Naive B cell (primary cell): Measurements from ENCODE around the gene PIGH. TPM values are rescaled to one million over a fixed set of nuclear protein-coding genes. Genes with fewer than 3 reads are reported as not detected.
"Not testable (repeated sequence)": the region's sequence is repeated elsewhere in the genome, so short reads cannot be mapped to it uniquely, and the experiment has no call there.

ENCODE experiments used
- ATAC-seq, 2 donors: fragments of 150-1000 bp; cut with Tn5 transposase; 2 replicates each; pipeline ENCODE4 v1.10.0; 2021; ENCODE audit warnings: low read depth in 2 of 2, mild to moderate bottlenecking in 2 of 2, moderate library complexity in 2 of 2
- DNase-seq: peaks from one replicate; pipeline ENCODE4 v3.0.0; 2022
- H3K27ac Mint-ChIP-seq, 6 donors: one replicate each; pipeline ENCODE4 v1.8.0; 2020 to 2022; ENCODE audit warnings: mild to moderate bottlenecking in 6 of 6, mixed read lengths in 6 of 6, moderate library complexity in 5 of 6, inconsistent platforms in 2 of 6
- H3K27me3 Mint-ChIP-seq, 3 donors: one replicate each; pipeline ENCODE4 v1.8.0; 2021 to 2022; ENCODE audit warnings: mixed read lengths in 3 of 3, mild to moderate bottlenecking in 1 of 3
- H3K36me3 Mint-ChIP-seq, 2 donors: one replicate each; pipeline ENCODE4 v1.8.0; 2020 to 2022; ENCODE audit warnings: mixed read lengths in 2 of 2, inconsistent platforms in 1 of 2, mild to moderate bottlenecking in 1 of 2
- H3K4me1 Mint-ChIP-seq, 3 donors: one replicate each; pipeline ENCODE4 v1.8.0; 2020 to 2022; ENCODE audit warnings: mixed read lengths in 3 of 3, inconsistent platforms in 1 of 3, mild to moderate bottlenecking in 1 of 3, moderate library complexity in 1 of 3
- H3K4me3 Mint-ChIP-seq, 8 donors: one replicate each; pipeline ENCODE4 v1.8.0; 2020 to 2022; ENCODE audit warnings: mild to moderate bottlenecking in 8 of 8, mixed read lengths in 8 of 8, moderate library complexity in 8 of 8, inconsistent platforms in 2 of 8
- H3K9me3 Mint-ChIP-seq, 7 donors: one replicate each; pipeline ENCODE4 v1.8.0; 2020 to 2022; ENCODE audit warnings: mixed read lengths in 7 of 7, mild to moderate bottlenecking in 5 of 7, inconsistent platforms in 2 of 7, moderate library complexity in 1 of 7
- polyA plus RNA-seq, 6 donors: library from polyadenylated mRNA; unstranded; fragments of 300-500 nt; fragmentation: Illumina TruSeq; gene quantifications; one replicate each; pipeline ENCODE4 v1.2.3, GENCODE V29; 2021; ENCODE audit warnings: low read depth in 6 of 6

Gene PIGH
- polyA plus RNA-seq, 6 donors from 2014 or later: 26.2 to 48.4 (median 38.6) TPM

DNA sequence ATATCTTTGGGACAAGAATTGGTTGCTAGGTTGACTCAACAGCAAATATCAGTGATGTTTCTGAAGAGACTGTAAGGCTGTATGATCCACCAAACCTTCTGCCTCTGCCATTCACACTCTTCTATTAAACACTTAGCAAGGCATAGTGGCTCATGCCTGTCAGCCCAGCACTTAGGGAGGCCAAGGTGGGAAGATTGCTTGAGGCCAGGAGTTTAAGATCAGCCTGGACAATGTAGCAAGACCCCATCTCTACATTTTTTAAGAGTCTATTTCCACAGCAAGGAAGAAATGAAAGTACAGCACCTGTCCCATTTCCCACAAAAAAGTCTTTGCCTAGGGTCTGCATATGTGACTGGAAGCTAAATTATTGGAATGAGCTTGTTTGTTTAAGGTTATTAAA is 27.5 kb upstream of the PIGH start:
- Mint-ChIP-seq H3K4me1 (peaks cover 0 to 5% (median 0%) of the 10 kb centered on the region in 3 donors), H3K36me3 (no peaks in the 10 kb centered on the region)

DNA sequence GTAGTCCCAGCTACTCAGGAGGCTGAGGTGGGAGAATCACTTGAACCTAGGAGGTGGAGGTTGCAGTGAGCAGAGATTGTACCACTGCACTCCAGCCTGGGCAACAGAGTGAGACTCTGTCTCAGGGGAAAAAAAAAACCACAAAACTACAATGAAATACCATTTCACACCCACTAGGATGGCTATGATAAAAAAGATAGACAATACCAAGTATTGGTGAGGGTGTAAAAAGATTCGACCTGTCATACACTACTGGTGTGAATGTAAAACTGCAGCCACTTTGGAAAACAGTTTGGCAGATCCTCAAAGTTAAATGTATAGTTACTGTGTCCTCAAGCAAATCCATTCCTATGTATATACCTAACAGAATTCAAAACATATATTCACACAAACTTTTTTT is 26.1 kb upstream of the PIGH start:
- H3K27me3 Mint-ChIP-seq, H3K9me3 Mint-ChIP-seq, DNase-seq, H3K4me3 Mint-ChIP-seq, H3K36me3 Mint-ChIP-seq, H3K4me1 Mint-ChIP-seq: not testable (repeated sequence)
- peak in 1 of 2 donors; percentile 28 for ATAC-seq
- H3K27ac Mint-ChIP-seq: peak overlapping the region in 1 of 6 donors; percentile 54

More for the DNA sequence above, 27.5 kb upstream of the PIGH start:
- no peak overlapping the region for H3K27ac Mint-ChIP-seq
- DNase-seq: no peak
- no peaks in the 10 kb centered on the region for H3K27me3 Mint-ChIP-seq
- no peaks in the 10 kb centered on the region for H3K9me3 Mint-ChIP-seq
- no peak overlapping the region for H3K4me3 Mint-ChIP-seq
- ATAC-seq: no peak

- Mint-ChIP-seq H3K36me3 (no peaks in the 10 kb centered on the region), H3K4me3 (peak overlapping the region in 1 of 8 donors; percentile 56), H3K27ac (no peak overlapping the region), H3K27me3 (no peaks in the 10 kb centered on the region), H3K4me1 (peaks cover 20 to 24% (median 21%) of the 10 kb centered on the region in 3 donors), H3K9me3 (no peaks in the 10 kb centered on the region)
- DNase-seq (no peak), ATAC-seq (no peak)
Measured at GRCh38 chr14:67623114-67623513, 23.0 kb upstream of the PIGH start.

GRCh38 chr14:67622675-67623074 is 22.6 kb upstream of the PIGH start:
- Mint-ChIP-seq H3K4me1 (peaks cover 20 to 24% (median 21%) of the 10 kb centered on the region in 3 donors), H3K36me3 (no peaks in the 10 kb centered on the region), H3K4me3 (peak overlapping the region in 3 of 8 donors; percentile 35 to 56 (median 41)), H3K27me3 (no peaks in the 10 kb centered on the region), H3K9me3 (no peaks in the 10 kb centered on the region), H3K27ac (no peak overlapping the region)
- DNase-seq: no peak
- ATAC-seq: no peak

- Mint-ChIP-seq H3K4me3 (peak overlapping the region; percentile 88 to 96 (median 94)), H3K4me1 (peaks cover 20 to 24% (median 21%) of the 10 kb centered on the region in 3 donors), H3K27ac (peak overlapping the region; percentile 84 to 99 (median 96)), H3K27me3 (no peaks in the 10 kb centered on the region), H3K36me3 (no peaks in the 10 kb centered on the region), H3K9me3 (no peaks in the 10 kb centered on the region)
- ATAC-seq (no peak), DNase-seq (no peak)
Measured at GRCh38 chr14:67620217-67620785, 20.2 kb upstream of the PIGH start.

DNA sequence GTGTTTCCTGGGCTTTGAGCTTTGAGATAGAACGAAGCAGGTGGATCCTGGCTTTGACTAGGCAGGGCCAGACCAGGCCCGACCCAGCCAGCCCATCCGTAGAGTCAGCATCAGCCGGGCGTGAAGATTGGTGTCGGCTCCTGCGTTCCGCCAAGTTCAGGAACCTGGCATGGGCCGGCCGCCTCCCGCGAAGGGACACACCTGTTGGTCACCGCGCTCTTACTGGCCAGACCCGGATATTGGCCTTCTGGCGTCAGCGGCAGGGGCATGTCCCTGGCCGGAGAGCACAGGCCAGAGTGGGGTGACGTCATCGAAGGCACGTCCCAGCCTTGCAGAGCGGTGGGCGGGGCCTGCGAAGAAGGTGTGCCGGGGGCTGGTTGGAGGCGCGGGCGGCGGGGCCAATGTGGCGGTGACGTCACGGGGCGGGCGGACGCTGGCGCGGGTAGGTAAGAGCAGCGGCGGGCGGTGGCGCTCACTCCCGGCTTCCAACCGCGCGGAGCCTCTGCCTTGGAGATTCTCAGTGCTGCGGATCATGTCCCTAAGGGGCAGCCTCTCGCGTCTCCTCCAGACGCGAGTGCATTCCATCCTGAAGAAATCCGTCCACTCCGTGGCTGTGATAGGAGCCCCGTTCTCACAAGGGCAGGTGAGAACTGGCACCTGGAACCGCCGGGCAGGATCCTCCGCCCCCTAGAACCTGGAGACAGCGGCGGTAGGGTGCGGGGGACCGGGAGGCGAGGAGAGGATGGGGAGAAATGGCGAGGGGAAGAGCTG is 19.6 kb upstream of the PIGH start, which contains the start of gene ARG2:
ARG2 (plus strand) TSS at position 475 of the 771 bp plus-strand sequence; CDS start at position 533, 58 bp downstream.
- H3K9me3 Mint-ChIP-seq: no peaks in the 10 kb centered on the region
- H3K4me1 Mint-ChIP-seq: peaks cover 20 to 24% (median 21%) of the 10 kb centered on the region in 3 donors
- DNase-seq: peak; percentile 96
- no peaks in the 10 kb centered on the region for H3K36me3 Mint-ChIP-seq
- peak within 1 kb of the TSS; percentile 95 to 99 (median 98) for H3K27ac Mint-ChIP-seq
- H3K27me3 Mint-ChIP-seq: no peaks in the 10 kb centered on the region
- peak; percentile 83 to 86 for ATAC-seq
- peak within 1 kb of the TSS; percentile 88 to 96 (median 94) for H3K4me3 Mint-ChIP-seq

DNA sequence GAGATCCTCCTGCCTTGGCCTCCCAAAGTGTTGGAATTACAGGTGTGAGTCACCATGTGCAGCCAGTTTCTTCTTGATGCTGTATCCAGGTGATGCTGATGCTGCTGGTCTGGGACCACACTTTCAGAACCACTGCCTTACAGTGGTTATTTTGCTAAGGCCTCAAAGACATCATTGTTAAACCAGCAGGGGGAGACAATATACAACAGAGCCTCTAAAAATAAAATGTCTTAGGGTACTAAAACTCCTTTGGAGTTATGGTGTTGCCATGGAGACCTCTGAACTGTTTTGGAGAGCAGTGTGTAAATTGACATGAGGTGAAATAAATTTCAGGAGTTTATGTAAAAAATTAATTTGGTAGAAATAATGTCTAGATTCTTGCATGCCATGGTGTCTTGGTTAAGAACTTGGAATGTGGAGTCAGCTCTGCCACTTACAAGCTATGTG is 18.6 kb upstream of the PIGH start:
- ATAC-seq: peak; percentile 34 to 39
- Mint-ChIP-seq H3K36me3 (no peaks in the 10 kb centered on the region), H3K4me1 (peaks cover 20 to 24% (median 21%) of the 10 kb centered on the region in 3 donors), H3K27me3 (no peaks in the 10 kb centered on the region), H3K27ac (peak overlapping the region; percentile 95 to 99 (median 98)), H3K9me3 (no peaks in the 10 kb centered on the region), H3K4me3 (peak overlapping the region in 7 of 8 donors; percentile 88 to 96 (median 93))
- peak; percentile 61 for DNase-seq

- Mint-ChIP-seq H3K4me3 (no peak overlapping the region), H3K4me1 (no peaks in the 10 kb centered on the region), H3K27ac (no peak overlapping the region), H3K9me3 (no peaks in the 10 kb centered on the region), H3K27me3 (peaks cover 0 to 9% (median 0%) of the 10 kb centered on the region in 3 donors), H3K36me3 (no peaks in the 10 kb centered on the region)
- ATAC-seq (no peak), DNase-seq (no peak)
Measured at GRCh38 chr14:67610491-67610890, 10.4 kb upstream of the PIGH start.

DNA sequence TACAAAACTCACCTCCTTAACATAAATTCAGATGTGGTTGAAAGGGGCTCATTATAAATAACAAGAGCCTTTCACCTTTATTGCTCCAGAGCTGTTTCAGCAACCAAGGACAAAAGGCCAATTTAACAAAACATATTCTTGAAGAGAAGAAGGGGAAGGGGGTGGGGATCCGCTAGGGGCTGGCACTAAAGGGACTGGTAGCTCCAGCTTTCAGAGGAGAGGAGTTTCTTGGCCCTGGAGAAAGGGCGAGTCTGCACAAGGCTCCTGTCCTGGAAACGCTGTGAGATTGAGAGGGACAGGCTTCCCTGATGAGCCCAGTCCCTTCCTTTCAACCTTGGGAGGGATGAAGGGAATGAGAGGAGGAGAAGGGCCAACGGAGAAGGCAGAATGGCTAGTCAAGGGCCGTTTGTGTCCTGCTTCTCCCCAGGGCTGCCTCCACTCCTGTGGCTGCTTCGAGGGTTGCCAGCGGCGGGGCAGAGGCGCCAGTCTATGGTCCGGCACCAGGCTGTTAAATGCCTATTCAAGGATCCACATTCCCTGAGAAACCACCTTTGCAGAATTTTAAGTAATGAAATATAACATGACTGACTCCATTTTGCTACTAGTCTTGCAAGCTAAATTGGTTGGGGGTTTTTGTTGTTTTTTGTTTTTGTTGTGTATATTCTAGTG is 9.7 kb upstream of the PIGH start:
- Mint-ChIP-seq H3K4me1 (no peaks in the 10 kb centered on the region), H3K4me3 (no peak overlapping the region), H3K9me3 (no peaks in the 10 kb centered on the region), H3K27ac (peak overlapping the region in 1 of 6 donors; percentile 38), H3K27me3 (peaks cover 0 to 9% (median 0%) of the 10 kb centered on the region in 3 donors), H3K36me3 (no peaks in the 10 kb centered on the region)
- DNase-seq: no peak
- ATAC-seq: no peak

DNA sequence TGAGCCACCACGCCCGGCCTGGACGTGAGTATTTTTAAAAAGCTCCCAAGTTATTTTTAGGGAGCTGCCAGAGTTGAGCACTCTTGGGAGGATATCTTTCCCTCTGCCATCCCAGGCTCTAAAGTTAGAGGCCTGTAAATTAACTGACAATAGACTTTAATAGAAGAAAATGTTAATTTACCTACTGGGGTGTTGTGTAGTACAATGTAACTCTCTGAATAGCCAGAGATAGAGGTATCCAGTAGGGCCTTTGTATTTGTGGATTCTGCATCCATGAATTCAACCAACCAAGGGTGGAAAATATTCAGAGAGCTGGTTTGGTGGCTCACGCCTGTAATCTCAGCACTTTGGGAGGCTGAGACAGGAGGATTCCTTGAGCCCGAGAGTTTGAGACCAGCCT is 7.6 kb upstream of the PIGH start:
- no peak overlapping the region for H3K27ac Mint-ChIP-seq
- H3K36me3 Mint-ChIP-seq: no peaks in the 10 kb centered on the region

DNA sequence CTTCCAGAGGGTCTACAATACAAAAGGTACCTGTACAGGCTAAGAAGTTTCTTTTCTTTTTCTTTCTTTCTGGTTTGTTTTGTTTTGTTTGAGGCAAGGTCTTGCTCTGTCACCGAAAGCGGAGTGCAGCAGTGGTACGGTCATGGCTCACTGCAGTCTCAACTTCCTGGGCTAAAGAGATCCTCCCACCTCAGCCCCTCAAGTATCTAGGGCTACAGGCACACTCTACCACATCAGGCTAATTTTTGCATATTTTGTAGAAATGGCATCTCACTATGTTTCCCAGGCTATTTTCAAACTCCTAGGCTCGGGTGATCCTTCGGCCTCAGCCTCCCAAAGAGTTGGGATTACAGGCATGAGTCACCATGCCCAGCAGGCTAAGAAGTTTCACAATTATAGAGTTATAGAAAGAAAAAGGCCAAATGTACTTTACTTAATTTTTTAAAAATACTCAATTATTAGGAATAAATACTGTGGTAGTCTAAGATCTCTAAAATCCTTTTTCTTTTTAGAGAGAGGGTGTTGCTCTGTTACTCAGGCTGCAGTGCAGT is 3.0 kb upstream of the PIGH start:
- H3K4me1 Mint-ChIP-seq: peaks cover 32 to 52% (median 49%) of the 10 kb centered on the region in 3 donors

More for the DNA sequence above, 7.6 kb upstream of the PIGH start:
- Mint-ChIP-seq H3K4me3 (no peak overlapping the region), H3K27me3 (peaks cover 0 to 9% (median 0%) of the 10 kb centered on the region in 3 donors), H3K4me1 (peaks cover 9 to 16% (median 13%) of the 10 kb centered on the region in 3 donors), H3K9me3 (peaks cover 0 to 2% (median 0%) of the 10 kb centered on the region in 7 donors)
- no peak for DNase-seq
- ATAC-seq: no peak

DNA sequence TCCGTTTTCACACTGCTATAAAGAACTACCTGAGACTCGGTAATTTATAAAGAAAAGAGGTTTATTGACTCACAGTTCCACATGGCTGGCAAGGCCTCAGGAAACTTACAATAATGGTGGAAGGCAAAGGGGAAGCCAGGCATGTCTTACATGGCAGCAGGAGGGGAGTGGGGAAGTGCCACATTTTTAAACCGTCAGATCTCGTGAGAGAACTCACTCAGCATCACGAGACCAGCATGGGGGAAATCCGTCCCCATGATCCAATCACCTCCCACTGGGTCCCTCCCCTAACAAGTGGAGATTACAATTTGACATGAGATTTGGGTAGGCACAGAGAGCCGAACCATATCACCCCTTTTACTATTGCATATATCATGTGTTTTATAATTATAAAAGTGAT is 2.0 kb upstream of the PIGH start:
- peak overlapping the region; percentile 70 to 98 (median 96) for H3K27ac Mint-ChIP-seq
- peaks cover 34 to 60% (median 59%) of the 10 kb centered on the region in 3 donors for H3K4me1 Mint-ChIP-seq
- DNase-seq: no peak
- H3K4me3 Mint-ChIP-seq: peak overlapping the region; percentile 15 to 98 (median 52)
- no peaks in the 10 kb centered on the region for H3K27me3 Mint-ChIP-seq
- peak in 1 of 2 donors; percentile 9 for ATAC-seq
- H3K9me3 Mint-ChIP-seq: peaks cover 0 to 3% (median 0%) of the 10 kb centered on the region in 7 donors
- H3K36me3 Mint-ChIP-seq: no peaks in the 10 kb centered on the region

More for the DNA sequence above, 3.0 kb upstream of the PIGH start:
- ATAC-seq: peak; percentile 72 to 77
- Mint-ChIP-seq H3K27me3 (no peaks in the 10 kb centered on the region), H3K9me3 (peaks cover 0 to 3% (median 0%) of the 10 kb centered on the region in 7 donors), H3K36me3 (no peaks in the 10 kb centered on the region), H3K27ac (peak overlapping the region; percentile 85 to 97 (median 93)), H3K4me3 (peak overlapping the region; percentile 61 to 84 (median 76))
- DNase-seq: peak; percentile 67

- H3K27me3 Mint-ChIP-seq, H3K36me3 Mint-ChIP-seq, DNase-seq, H3K9me3 Mint-ChIP-seq: not testable (repeated sequence)
- H3K4me1 Mint-ChIP-seq: peaks cover 40 to 66% (median 63%) of the 10 kb centered on the region in 3 donors
- ATAC-seq: peak; percentile 0 to 1
- peak overlapping the region; percentile 95 to 98 (median 96) for H3K4me3 Mint-ChIP-seq
- H3K27ac Mint-ChIP-seq: peak overlapping the region; percentile 90 to 99 (median 97)
Measured at GRCh38 chr14:67600562-67600974, 500 bp upstream of the PIGH start.
